BJ (cell line): ENCODE data around the gene PUS1. TPM values are rescaled to one million over a fixed set of nuclear protein-coding genes. Genes with fewer than 3 reads are reported as not detected.
"Not testable (repeated sequence)": the region's sequence is repeated elsewhere in the genome, so short reads cannot be mapped to it uniquely, and the experiment has no call there.

Experiments used
- CTCF ChIA-PET: fragments of 350-600 bp; formaldehyde crosslinking; extraction: SDS; loops from one replicate; lab custom pipeline; 2021; ENCODE audit warnings: antibody characterized with exemption, inconsistent platforms; lab: Yijun Ruan, JAX
- POLR2A ChIA-PET: fragments of 300-600 bp; sonication (Branson Sonifier 250); formaldehyde crosslinking; extraction: SDS; loops from one replicate; lab custom pipeline; 2021; ENCODE audit warnings: antibody characterized with exemption; lab: Charles Lee
- DNase-seq: peaks from one replicate; pipeline ENCODE4 v3.0.0-alpha.2; 2011; ENCODE audit warnings: low read depth
- H3K27me3 ChIP-seq: 2 replicates; pipeline ENCODE4 v1.6.0; 2011; ENCODE audit warnings: low read length; ENCODE audit not compliant: control insufficient read depth, insufficient read depth
- H3K36me3 ChIP-seq: 2 replicates; pipeline ENCODE4 v1.5.1; 2011; ENCODE audit warnings: low read length; ENCODE audit not compliant: control insufficient read depth, insufficient read depth
- H3K4me3 ChIP-seq: 2 replicates; pipeline ENCODE4 v1.5.1; 2011; ENCODE audit warnings: low read depth, mild to moderate bottlenecking, control low read depth, low read length
- CTCF ChIP-seq: IDR thresholded peaks from 2 replicates; pipeline ENCODE4 v1.5.1; 2011; ENCODE audit warnings: low read depth, mild to moderate bottlenecking, control low read depth, inconsistent platforms, low read length, moderate library complexity; ENCODE audit not compliant: insufficient read depth
- polyA plus RNA-seq: library from polyadenylated mRNA; depleted of rRNA; stranded (reverse); fragments of >200 nt; gene quantifications from 2 replicates; pipeline ENCODE4 v1.2.3, GENCODE V29; 2011

Gene PUS1
- polyA plus RNA-seq, 1 experiment, result 21.2 TPM

GRCh38 chr12:131959116-131959515 lies 30.0 kb downstream of the PUS1 start:
- DNase-seq, result no peak
- Histone ChIP-seq H3K4me3 (no peak overlapping the region), H3K27me3 (no peaks in the 10 kb centered on the region), H3K36me3 (peaks cover 4% of the 10 kb centered on the region; the same call in 1 of the 2 replicates)
- ChIA-PET CTCF (no interaction called here), POLR2A (no interaction called here)
- TF ChIP-seq CTCF, result no peak

GRCh38 chr12:131959641-131960589 lies 30.8 kb downstream of the PUS1 start:
- Histone ChIP-seq H3K27me3 (no peaks in the 10 kb centered on the region), H3K4me3 (no peak overlapping the region), H3K36me3 (peaks cover 4% of the 10 kb centered on the region; the same call in 1 of the 2 replicates)
- ChIA-PET CTCF (no interaction called here), POLR2A (no interaction called here)
- no peak for TF ChIP-seq CTCF
- DNase-seq, result no peak

- H3K4me3 ChIP-seq, H3K36me3 ChIP-seq, DNase-seq, CTCF ChIA-PET, H3K27me3 ChIP-seq, POLR2A ChIA-PET: not testable (repeated sequence)
Measured at GRCh38 chr12:131960590-131961325, 31.7 kb downstream of the PUS1 start.

GRCh38 chr12:131961328-131961727 lies 32.3 kb downstream of the PUS1 start:
- POLR2A ChIA-PET, CTCF ChIA-PET, H3K36me3 ChIP-seq, H3K27me3 ChIP-seq, H3K4me3 ChIP-seq, DNase-seq: not testable (repeated sequence)

- DNase-seq, result no peak
- peaks cover 4% of the 10 kb centered on the region; the same call in 1 of the 2 replicates for H3K36me3 ChIP-seq
- no peak overlapping the region for H3K4me3 ChIP-seq
- ChIA-PET CTCF (interaction anchor here (1.5 kb wide), 1 partner anchor 14 kb away, joined by 3 read pairs; no protein-coding TSS in a partner anchor), POLR2A (no interaction called here)
- TF ChIP-seq CTCF, result no peak
- no peaks in the 10 kb centered on the region for H3K27me3 ChIP-seq
Measured at GRCh38 chr12:131962069-131962468, 33.0 kb downstream of the PUS1 start.

- CTCF ChIA-PET, result interaction anchor here (0.6 to 1.5 kb wide), 2 partner anchors 12 to 119 kb away, joined by 3 read pairs; no protein-coding TSS in a partner anchor
Measured at GRCh38 chr12:131963381-131963780, 34.3 kb downstream of the PUS1 start.

More at GRCh38 chr12:131963381-131963780, 34.3 kb downstream of the PUS1 start:
- Histone ChIP-seq H3K27me3 (no peaks in the 10 kb centered on the region), H3K36me3 (peaks cover 4% of the 10 kb centered on the region; the same call in 1 of the 2 replicates), H3K4me3 (no peak overlapping the region)
- DNase-seq, result no peak
- POLR2A ChIA-PET, result no interaction called here
- TF ChIP-seq CTCF, result no peak
